GM19239 (cell line): ENCODE data around the gene CREB5.
A peak's percentile ranks its signal among the peaks of the same experiment; 100 is the strongest.
"Not testable (repeated sequence)": the region's sequence is repeated elsewhere in the genome, so short reads cannot be mapped to it uniquely, and the experiment has no call there.

Source experiments
- DNase-seq: peaks from one replicate; pipeline ENCODE4 v3.0.0; 2011; ENCODE audit warnings: low spot score; ENCODE audit not compliant: insufficient read length
- FAIRE-seq: peaks from 2 replicates; lab custom pipeline; 2011; peaks lifted over from hg19 to GRCh38; lab: Jason Lieb, UNC

The CREB5 gene

DNA sequence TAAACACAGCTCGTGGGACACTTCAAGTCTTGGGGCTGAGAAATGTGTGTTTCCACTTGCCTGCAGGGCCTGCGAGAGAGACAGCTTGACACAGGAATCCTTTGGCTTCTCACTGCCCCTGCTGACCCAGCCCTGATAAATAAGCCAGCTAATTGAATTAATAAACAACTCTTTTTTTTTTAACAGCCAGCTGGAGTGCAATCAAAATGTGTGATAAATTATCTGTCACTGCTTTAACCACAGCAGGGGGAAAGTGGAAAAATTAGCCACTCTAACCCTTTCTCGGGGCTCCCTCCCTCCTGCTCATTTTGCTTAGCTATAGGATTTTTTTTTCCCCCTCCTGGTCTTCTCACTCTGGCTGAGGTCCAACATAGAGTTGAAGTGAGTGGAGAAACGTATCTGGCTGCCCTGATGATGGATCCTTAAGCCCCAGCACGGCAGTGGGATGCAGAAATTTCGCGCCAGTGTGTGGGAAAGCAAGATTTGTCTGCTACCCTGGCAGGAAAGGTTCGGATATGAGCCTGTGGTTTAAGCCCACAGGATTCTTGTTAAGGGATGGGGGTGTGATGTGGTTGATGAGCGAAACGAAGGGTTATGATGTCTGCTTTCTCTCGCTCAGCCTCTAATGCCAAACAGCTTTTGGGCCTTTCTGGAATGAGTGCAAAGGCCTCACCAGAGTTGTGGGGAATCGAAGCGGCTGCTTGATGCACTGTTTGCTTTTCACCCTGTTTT is 372.0 kb downstream of the CREB5 start:
- DNase-seq (no peak), FAIRE-seq (no peak)

DNA sequence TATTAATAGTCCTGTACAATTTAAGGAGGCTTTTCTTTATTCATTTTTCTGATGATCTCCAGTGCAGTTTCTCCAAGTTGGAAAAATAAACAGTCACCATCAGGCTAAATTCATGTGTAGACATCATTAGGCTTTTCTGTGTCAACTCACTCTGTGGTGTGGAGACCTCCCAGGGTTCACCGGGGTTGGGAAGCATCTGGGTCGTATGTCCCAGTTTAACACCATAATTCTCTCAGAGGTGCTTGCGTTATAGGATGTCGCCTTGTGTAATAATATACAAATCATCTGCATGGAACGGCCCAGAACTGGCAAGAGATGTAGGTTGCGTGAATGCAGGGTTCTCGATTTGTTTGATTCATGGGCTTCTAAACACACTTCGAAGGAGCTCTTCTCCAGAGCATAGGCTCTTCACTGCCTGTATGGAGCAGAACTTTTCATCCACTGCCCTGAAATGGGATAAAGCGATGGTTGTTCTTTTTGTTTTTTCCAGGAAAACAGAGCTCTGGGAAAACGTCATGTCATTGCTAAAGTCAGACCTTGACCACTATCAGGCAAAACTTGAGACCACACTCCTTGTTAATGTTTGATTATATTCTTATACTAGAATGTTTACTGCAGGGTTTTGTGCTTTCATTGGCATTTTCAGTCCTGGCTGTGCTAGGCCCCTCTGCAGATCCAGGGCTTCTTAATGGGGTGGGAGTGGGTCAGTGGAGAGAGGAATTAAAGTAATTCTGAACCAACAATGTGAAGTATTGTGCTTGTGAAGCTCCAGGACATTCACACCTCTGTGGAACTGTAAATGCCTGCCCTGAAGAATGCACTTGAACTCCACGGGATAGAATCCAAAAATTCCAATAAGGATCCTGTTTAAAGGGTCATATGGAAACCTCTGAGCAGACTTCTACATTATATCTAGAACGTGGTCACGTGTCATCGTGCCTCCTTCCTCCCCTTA is 373.0 kb downstream of the CREB5 start:
- no peak for DNase-seq
- FAIRE-seq: no peak

DNA sequence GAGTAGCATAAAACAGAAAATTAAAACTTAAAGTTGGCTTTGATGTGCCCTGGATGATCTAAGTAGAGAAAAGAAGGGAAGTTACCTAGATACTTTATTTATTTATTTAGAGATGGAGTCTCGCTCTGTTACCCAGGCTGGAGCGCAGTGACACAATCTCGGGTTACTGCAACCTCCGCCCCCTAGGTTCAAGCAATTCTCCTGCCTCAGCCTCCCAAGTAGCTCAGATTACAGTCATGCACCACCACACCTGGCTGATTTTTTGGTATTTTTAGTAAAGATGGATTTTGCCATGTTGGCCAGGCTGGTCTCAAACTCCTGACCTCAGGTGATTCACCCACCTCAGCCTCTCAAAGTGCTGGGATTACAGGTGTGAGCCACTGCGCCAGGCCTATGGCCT is 373.8 kb downstream of the CREB5 start:
- DNase-seq, FAIRE-seq: not testable (repeated sequence)

DNA sequence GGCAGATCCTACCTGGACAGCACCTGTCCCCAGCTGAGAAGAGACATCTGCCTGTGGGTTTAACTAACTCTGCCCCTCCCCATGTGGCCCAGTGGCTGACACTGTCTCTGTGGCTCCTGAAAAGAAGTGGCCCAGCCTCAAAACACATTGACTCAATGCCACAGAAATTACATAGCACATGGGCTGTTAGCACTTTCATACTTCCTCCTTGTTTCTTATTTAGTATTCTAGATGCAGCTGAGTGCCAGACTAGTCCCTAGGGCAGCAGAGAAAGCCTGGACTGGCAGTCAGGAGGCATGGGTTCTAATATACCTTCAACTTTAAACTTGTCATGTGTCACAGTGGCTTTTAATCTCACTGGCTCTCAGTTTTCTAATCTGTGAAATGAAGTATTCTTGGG is 374.8 kb downstream of the CREB5 start:
- FAIRE-seq (no peak), DNase-seq (no peak)

DNA sequence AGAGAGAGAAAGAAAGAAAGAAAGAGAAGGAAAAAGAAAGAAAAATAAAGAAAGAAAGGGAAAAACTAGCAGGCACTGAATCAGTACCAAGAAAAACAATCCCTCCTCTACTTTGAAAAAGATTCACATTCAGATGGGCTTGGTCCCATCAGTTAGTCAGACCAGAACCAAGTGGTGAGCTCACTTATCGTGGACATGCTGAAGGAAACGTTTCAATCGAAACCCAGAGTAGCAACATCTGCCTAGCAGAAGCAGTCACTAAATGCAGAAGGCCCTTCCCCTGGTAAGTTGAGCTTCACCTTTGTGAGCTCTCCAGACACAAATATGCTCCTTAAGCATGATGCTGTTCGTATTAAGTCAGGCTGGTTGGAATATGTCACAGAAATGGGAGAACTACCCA is 378.1 kb downstream of the CREB5 start:
- FAIRE-seq: no peak

DNA sequence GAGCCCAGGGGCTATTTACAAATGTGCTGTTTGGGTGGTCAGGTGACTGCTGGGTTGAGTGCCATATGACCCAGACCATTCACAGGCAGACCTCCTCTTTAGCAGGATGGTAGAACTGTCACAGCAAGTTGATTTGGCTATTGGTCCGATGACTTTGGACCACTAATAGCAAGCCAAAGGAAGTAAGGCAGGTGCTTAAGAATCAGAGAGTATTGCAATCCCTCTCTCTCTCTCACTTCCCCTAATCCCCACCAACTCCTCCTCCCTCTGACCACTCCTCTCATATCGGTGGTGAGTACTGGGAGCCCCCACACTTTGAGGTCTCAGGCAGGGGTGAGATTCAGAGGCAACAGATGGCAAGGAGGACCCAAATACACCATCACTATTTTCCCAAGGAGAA is 380.5 kb downstream of the CREB5 start:
- DNase-seq: no peak

More for the DNA sequence above, 378.1 kb downstream of the CREB5 start:
- no peak for DNase-seq

DNA sequence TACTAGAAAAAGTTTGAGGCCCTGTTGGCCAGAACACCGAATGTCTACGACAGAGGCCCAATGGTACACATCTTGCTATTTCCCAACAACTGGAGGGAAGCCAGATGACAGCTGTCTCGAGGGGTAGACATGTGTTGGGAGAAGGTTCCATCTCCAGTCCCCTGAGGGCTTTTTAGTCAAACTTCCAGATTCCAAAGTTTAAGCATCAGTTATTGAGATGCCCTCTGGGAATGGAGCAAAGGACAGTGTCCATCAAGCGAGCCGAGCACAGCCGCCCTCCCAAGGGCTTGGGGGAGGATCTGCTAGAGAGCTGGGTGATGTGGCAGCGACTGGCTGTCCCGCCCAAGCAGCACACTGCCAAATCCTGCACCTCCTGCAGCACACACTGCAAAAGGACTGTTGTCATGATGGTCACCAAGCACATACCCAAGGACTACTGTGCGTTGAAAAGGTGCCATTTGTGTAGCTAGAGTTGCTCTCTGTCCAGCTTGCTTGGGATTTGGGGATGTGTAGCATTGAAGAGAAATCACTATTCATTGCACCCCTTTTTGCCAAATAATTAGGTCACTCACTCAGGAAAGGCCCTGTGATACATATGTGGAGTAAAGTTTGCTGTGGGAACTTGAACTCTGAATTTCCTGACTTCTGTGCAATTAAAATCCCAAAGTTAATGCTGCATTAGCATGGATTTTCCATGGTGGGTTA is 381.2 kb downstream of the CREB5 start:
- FAIRE-seq (no peak), DNase-seq (no peak)

More for the DNA sequence above, 380.5 kb downstream of the CREB5 start:
- no peak for FAIRE-seq

DNA sequence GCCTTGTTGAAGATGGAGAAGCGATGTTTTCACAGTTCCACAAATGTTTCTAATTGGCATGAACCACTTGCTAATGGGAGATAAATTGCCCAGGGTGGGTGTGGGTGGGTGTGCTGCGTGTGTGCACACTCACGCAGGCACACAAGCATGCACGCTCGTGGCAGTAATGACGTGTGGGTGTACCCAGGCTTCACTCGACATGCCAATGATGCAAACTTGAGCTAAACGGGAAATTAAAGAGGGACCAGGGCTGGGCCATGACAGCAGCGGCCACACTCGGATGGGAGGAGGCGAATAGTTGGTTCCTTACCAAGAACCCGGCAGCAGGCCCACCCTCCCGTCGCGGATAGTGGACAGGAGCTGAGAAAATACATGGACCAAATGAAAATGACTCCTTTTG is 386.0 kb downstream of the CREB5 start:
- DNase-seq (no peak), FAIRE-seq (no peak)

DNA sequence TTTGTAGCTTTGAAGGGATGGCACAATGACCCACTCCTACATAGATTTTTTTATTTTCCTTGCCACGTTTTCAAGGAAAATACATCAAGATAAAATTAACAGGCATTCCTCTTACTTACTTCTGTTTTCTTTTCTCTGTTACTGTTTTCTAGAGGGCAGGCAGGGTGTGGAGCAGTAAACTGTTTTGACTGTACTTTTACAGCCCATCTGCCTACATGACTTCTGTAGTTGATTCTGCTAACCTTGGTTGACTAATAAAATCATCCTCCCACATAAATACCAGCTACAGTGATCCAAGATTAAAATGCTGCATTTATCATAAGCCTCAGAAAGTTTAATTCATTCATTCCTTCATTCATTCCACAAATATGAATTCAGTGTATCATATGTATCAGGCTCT is 387.3 kb downstream of the CREB5 start:
- FAIRE-seq (no peak), DNase-seq (no peak)

DNA sequence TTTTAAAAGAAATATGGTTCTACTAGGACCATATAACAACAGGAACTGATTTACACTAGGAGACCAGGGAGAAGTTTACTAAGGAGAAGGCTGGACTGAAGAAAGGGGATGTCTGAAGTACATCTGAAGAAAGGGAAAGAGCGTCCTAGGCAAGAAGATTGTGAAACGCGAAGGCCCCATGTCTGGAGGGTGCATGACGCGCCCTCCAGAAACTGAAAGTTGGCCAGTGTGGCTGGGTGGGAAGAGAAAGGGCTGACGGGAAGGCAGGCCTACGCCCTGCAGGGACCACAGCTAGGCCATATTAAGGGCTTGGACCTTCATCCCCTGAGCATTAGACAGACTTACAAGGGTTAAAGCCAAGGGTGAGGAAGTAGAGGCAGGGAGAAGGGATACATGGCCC is 387.8 kb downstream of the CREB5 start:
- FAIRE-seq: no peak
- no peak for DNase-seq

DNA sequence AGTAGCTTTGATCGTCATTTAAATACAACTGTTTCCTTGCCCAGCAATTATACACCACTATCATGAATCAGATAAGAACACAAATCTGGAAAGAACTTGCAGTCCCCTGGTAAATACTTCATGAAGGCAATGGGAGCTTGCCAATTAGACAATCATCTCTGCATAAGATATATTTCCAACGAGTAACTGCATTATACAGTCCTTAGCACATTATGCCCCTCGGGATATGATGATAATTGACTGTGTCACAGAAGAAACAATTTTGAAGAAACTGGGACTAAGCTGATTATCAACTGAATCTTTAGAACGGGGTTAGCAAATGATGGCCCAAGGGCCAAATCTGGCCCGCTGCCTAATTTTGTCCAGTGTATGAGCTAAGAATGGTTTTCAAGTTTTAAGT is 390.1 kb downstream of the CREB5 start:
- no peak for FAIRE-seq
- no peak for DNase-seq

DNA sequence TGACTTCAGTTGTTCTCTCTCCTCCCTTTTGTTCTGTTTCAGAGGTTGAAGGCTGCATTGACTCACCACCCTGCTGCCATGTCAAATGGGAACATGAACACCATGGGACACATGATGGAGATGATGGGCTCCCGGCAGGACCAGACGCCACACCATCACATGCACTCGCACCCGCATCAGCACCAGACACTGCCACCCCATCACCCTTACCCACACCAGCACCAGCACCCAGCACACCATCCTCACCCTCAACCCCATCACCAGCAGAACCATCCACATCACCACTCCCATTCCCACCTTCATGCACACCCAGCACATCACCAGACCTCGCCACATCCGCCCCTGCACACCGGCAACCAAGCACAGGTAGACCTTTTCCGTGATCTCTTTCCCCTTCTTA is 391.8 kb downstream of the CREB5 start:
- DNase-seq (no peak), FAIRE-seq (no peak)

DNA sequence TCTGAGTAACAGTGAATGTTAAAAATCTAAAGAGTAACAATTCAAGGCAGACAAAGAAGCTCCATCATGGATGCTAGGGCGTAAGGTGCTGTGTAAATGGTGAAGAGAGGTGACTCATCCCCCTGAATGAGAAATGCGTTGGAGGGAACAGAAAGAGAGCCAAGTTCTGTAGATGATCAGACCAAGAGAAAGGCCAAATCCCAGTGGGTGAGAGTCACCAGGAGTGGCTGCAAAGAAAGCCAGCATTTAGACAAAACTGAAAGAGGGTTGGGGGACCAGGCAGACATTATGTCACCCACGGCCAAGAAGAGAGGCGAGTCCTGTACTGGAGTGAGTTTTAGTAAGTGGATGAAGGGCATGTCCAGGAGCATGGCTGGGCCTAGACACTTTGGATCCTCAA is 392.7 kb downstream of the CREB5 start:
- no peak for DNase-seq

DNA sequence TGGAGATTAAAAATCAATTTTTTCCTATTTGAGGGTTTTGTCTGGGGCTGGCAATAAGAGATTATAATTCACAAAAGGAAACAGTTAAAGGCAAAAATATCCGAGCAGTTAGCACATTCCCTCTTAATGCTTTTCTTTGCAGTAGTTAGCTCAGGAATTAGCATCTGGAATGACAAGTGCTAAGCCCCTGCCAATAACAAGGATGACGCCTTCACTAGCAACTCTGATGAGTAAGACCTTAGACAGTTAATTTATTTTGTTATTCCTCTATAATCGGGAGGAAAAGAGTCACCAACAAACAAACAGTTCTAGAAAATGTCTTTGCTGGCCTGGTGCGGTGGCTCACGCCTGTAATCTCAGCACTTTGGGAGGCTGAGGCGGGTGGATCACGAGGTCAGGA is 394.5 kb downstream of the CREB5 start:
- FAIRE-seq: no peak
- no peak for DNase-seq

More for the DNA sequence above, 392.7 kb downstream of the CREB5 start:
- no peak for FAIRE-seq

DNA sequence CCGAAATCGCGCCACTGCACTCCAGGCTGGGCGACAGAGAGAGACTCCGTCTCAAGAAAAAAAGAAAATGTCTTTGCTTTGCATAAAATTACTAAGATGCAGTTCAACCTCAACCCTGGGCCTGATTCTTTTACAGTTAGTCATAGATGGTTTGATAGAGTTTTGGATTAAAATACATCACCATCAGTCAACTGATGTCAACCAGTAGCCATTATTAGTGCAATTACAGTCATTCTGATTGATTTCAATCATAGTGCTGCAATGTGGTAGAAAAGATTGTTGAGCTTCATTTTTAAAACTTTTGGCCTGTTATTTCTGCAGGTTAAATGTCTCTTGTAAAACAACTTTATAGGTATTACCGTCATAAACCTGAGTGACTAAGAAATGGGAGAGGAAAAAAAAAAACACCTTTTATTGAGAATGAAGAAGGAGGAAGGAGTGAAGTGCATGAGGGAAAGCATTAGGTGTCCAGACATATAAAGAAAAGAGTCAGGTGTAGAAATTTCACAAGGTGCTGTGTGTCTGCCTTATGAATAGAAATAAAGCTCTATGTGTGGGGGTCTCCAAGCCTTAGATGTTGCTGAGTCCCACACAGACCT is 395.2 kb downstream of the CREB5 start:
- no peak for FAIRE-seq

DNA sequence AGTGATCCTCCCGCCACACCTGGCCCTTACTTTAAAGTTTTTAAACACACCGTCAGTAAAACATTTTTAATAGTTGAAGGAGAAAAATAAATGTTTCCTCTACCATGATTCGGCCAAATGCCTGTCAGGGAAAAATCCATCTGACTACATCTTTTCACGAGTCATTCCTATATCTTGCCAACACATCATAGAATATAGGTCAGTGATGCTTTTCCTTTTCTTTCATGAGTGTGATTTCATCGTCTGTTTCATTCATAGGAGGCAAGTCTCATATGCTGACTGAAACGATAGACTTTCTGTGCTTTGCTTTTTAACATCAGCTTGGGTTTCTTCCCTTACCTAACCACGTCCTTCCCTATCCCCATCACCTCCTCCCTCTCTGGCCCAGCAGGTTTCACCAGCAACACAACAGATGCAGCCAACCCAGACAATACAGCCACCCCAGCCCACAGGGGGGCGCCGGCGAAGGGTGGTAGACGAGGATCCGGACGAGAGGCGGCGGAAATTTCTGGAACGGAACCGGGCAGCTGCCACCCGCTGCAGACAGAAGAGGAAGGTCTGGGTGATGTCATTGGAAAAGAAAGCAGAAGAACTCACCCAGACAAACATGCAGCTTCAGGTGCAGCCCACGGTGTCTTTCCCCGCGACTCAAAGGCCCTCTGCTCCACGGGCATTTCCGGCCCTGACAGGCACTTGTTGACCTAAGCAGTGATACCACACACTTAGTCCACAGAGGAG is 396.6 kb downstream of the CREB5 start:
- peak; percentile 26 for FAIRE-seq

More for the DNA sequence above, 395.2 kb downstream of the CREB5 start:
- DNase-seq: no peak

DNA sequence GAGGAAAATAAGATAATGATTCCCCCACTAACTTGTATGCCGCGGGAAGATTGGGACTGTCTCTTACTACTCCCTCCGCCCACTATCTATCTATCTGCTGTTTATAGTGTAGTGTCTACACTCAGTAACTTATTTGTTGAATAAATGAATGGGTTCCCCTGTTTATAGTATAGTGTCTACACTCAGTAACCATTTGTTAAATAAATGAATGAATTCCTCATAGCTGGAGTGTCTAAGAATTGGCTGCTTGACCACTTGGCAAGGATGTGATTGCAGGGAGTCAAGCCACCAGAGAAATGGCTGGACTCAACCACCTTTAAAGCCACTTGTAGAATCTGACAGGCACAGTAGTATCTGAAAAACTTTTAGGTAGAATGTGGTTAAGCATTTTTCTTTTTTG is 398.7 kb downstream of the CREB5 start:
- DNase-seq: no peak
- FAIRE-seq: peak; percentile 54

More for the DNA sequence above, 396.6 kb downstream of the CREB5 start:
- DNase-seq: no peak

DNA sequence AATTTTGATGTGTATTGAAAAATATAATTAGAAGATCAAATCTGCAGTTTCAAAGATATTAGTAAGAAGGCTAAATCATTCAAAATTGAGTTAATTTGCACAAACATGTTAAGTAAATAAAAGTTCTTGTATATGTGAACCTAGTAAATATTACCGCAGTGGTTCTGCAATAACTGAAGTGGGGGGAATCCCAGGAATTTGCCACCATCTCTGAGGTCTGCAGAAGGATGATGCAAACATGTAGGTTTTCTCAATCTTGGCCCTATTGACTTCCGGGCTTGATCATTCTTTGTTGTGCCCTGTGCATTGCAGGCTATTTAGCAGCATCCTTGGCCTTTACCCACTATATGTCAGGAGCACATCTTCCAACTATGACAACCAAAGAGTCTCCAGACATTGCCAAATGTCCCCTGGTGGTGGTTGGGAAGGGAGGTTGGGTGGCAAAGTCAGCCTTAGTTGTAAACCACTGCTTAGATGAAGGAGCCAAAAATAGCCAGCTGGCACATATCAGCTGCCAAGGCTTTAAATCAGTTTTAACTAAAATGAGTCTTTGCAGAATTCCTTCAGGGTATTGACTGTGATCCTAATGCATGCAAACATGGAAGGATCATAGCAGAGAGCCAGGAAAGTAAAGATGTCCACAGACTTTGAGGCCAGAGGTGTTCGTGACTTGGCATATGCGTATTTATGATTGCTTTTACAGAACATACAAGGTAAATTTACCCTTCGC is 399.5 kb downstream of the CREB5 start:
- DNase-seq (no peak), FAIRE-seq (no peak)

DNA sequence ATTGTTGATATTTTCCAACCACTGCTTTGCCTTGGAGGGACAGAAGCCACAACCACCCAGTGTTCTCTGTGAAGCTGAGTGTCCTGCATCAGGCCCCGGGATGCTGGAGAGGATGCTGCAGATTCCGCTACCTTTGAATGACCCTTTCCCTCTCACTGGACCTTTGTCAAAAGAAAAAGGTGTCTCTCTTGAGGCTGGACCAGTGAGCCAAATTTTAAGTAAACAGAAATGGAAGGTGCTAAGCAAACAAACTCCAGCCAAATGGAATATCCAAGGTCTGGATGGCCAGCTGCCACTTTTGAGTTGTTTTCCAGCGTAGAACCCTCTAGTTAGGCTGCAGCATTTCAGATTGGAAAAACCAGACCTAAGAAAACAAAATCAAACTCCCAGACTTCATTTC is 400.3 kb downstream of the CREB5 start:
- FAIRE-seq (no peak), DNase-seq (no peak)
